ENCODE results near the gene SPAST. TPM values are rescaled to one million over a fixed set of nuclear protein-coding genes. Genes with fewer than 3 reads are reported as not detected.
"Not testable (repeated sequence)": the region's sequence is repeated elsewhere in the genome, so short reads cannot be mapped to it uniquely, and the experiment has no call there.

The SPAST gene
- total and polyA plus RNA-seq, 9 of the 15 experiments (the other 6 are each of a cell fraction or from before 2014, with no cell fraction given) = 7.4 to 37.0 (median 19.0) TPM

- peak; percentile 48; the same call in 1 of the 2 replicates for TF ChIP-seq MGA (IDR thresholded peaks at IDR 0.05)
- peak; percentile 36; the same call in 1 of the 2 replicates for TF ChIP-seq TOE1 (IDR thresholded peaks at IDR 0.05; ENCODE audit: borderline replicate concordance)
- TF ChIP-seq TOE1 (CRISPR knock-in tag; IDR thresholded peaks at IDR 0.05; ENCODE audit: borderline replicate concordance, low read depth) = not testable (repeated sequence)
- TF ChIP-seq POLR2A (conservative IDR thresholded peaks at IDR 0.05) = peak; percentile 59
- peak; percentile 51 for TF ChIP-seq RBFOX2 (IDR thresholded peaks at IDR 0.05; ENCODE audit: low read depth, low read length)
Measured at GRCh38 chr2:32164254-32164653, 100.9 kb downstream of the SPAST start (continued).

Measured in K562 (cell line).